Measurements from ENCODE around the gene GAREM1.

The GAREM1 gene

DNA sequence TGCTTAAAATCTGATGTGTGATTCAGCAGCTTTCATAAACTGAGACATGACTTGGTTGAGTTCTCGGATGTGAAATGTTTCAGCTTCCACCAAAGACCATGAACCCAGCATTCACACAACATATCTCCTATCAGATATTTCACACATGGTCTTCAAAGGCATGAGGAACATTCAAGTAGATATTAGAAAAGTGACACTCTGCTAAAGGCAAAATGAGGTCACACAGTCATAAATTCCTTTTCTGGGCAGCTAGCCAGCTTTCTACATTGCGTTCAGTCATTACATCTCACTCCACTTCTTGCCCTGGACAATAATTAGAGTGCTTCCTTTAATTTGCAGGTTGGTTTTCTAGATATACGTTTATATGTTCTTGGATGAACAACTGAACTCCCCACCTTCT is 96.7 kb downstream of the GAREM1 start:
- TF ChIP-seq POLR2A (IDR thresholded peaks at IDR 0.05; ENCODE audit: extremely low read depth, insufficient read length) (no peak), MYC (IDR thresholded peaks at IDR 0.05; ENCODE audit: low read depth, low read length) (no peak)
- TF ChIP-seq, protein P1, sequence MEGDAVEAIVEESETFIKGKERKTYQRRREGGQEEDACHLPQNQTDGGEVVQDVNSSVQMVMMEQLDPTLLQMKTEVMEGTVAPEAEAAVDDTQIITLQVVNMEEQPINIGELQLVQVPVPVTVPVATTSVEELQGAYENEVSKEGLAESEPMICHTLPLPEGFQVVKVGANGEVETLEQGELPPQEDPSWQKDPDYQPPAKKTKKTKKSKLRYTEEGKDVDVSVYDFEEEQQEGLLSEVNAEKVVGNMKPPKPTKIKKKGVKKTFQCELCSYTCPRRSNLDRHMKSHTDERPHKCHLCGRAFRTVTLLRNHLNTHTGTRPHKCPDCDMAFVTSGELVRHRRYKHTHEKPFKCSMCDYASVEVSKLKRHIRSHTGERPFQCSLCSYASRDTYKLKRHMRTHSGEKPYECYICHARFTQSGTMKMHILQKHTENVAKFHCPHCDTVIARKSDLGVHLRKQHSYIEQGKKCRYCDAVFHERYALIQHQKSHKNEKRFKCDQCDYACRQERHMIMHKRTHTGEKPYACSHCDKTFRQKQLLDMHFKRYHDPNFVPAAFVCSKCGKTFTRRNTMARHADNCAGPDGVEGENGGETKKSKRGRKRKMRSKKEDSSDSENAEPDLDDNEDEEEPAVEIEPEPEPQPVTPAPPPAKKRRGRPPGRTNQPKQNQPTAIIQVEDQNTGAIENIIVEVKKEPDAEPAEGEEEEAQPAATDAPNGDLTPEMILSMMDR (IDR thresholded peaks at IDR 0.05; ENCODE audit: low read depth, low read length) = no peak
- TF ChIP-seq, protein P2, sequence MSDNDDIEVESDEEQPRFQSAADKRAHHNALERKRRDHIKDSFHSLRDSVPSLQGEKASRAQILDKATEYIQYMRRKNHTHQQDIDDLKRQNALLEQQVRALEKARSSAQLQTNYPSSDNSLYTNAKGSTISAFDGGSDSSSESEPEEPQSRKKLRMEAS (IDR thresholded peaks at IDR 0.05; ENCODE audit: low read depth, low read length) = no peak
- no peak for DNase-seq (ENCODE audit: low read depth)
- H3K4me3 ChIP-seq (ENCODE audit: low read depth, low read length) = no peak overlapping the region

- TF ChIP-seq, protein P1 (IDR thresholded peaks at IDR 0.05; ENCODE audit: low read depth, low read length) = no peak
- TF ChIP-seq, protein P2 (IDR thresholded peaks at IDR 0.05; ENCODE audit: low read depth, low read length) = no peak
- no peak for TF ChIP-seq POLR2A (IDR thresholded peaks at IDR 0.05; ENCODE audit: extremely low read depth, insufficient read length)
- no peak for TF ChIP-seq MYC (IDR thresholded peaks at IDR 0.05; ENCODE audit: low read depth, low read length)
- no peak for DNase-seq (ENCODE audit: low read depth)
- H3K4me3 ChIP-seq (ENCODE audit: low read depth, low read length) = no peak overlapping the region
These were observed 97.2 kb downstream of the GAREM1 start for GRCh38 chr18:32373505-32373904.

GRCh38 chr18:32372381-32373061 is 98.2 kb downstream of the GAREM1 start:
- no peak for DNase-seq (ENCODE audit: low read depth)
- TF ChIP-seq, protein P2 (IDR thresholded peaks at IDR 0.05; ENCODE audit: low read depth, low read length) = no peak
- TF ChIP-seq, protein P1 (IDR thresholded peaks at IDR 0.05; ENCODE audit: low read depth, low read length) = no peak
- no peak for TF ChIP-seq MYC (IDR thresholded peaks at IDR 0.05; ENCODE audit: low read depth, low read length)
- no peak for TF ChIP-seq POLR2A (IDR thresholded peaks at IDR 0.05; ENCODE audit: extremely low read depth, insufficient read length)
- H3K4me3 ChIP-seq (ENCODE audit: low read depth, low read length) = no peak overlapping the region

GRCh38 chr18:32372047-32372380 is 98.7 kb downstream of the GAREM1 start:
- TF ChIP-seq, protein P1 (IDR thresholded peaks at IDR 0.05; ENCODE audit: low read depth, low read length) = no peak
- TF ChIP-seq, protein P2 (IDR thresholded peaks at IDR 0.05; ENCODE audit: low read depth, low read length) = no peak
- no peak for TF ChIP-seq POLR2A (IDR thresholded peaks at IDR 0.05; ENCODE audit: extremely low read depth, insufficient read length)
- no peak for TF ChIP-seq MYC (IDR thresholded peaks at IDR 0.05; ENCODE audit: low read depth, low read length)
- no peak overlapping the region for H3K4me3 ChIP-seq (ENCODE audit: low read depth, low read length)
- no peak for DNase-seq (ENCODE audit: low read depth)

DNA sequence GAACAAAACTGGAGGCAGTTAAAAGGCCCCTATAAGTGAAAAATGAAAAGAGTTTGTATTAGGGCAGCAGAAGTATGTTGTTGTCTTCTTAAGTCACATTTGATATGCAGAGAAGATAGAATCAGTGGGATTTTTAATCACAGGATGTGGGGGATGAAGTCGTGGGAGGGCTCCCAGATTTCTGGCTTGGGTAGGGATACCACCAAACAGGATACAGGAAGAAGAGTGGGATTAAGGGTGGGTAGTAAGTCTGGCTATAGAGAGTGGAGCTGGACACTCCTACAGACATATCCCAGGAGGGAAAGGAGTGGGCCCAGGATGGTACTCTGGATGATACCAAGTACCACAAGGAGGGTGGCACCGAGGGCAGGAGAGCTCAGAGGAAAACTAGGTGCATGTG is 99.3 kb downstream of the GAREM1 start:
- TF ChIP-seq POLR2A (IDR thresholded peaks at IDR 0.05; ENCODE audit: extremely low read depth, insufficient read length) (no peak), MYC (IDR thresholded peaks at IDR 0.05; ENCODE audit: low read depth, low read length) (no peak)
- TF ChIP-seq, protein P1 (IDR thresholded peaks at IDR 0.05; ENCODE audit: low read depth, low read length) = no peak
- TF ChIP-seq, protein P2 (IDR thresholded peaks at IDR 0.05; ENCODE audit: low read depth, low read length) = no peak
- H3K4me3 ChIP-seq (ENCODE audit: low read depth, low read length) = no peak overlapping the region
- no peak for DNase-seq (ENCODE audit: low read depth)

Data from NB4 (cell line).